GM11168 (cell line): Measurements from ENCODE around the gene NCCRP1.

Experiments used
- in situ Hi-C: fragments of 300-500 bp; cut with MboI; formaldehyde crosslinking; loops from one replicate; pipeline ENCODE4 v1.12.0; 2022; ENCODE audit warnings: low sequenced_read_pairs; ENCODE audit not compliant: unreplicated experiment

NCCRP1 gene

GRCh38 chr19:39196860-39197562 is at the start of gene NCCRP1:
Gene NCCRP1 (plus strand): TSS chr19:39196964. CDS start chr19:39196983, 19 bp downstream.
- in situ Hi-C loops = no loop called here

- in situ Hi-C loops = no loop called here
These were observed 49.3 kb upstream of the NCCRP1 start for GRCh38 chr19:39147480-39147879.

- in situ Hi-C loops = no loop called here
These were observed 47.7 kb upstream of the NCCRP1 start for GRCh38 chr19:39148939-39149529.

- in situ Hi-C loops = no loop called here
These were observed 46.5 kb upstream of the NCCRP1 start for GRCh38 chr19:39150235-39150634.

- in situ Hi-C loops = no loop called here
These were observed 45.8 kb upstream of the NCCRP1 start for GRCh38 chr19:39150807-39151600.

GRCh38 chr19:39152066-39152465 is 44.7 kb upstream of the NCCRP1 start:
- in situ Hi-C loops = no loop called here

GRCh38 chr19:39154100-39154628 is 42.6 kb upstream of the NCCRP1 start:
- in situ Hi-C loops = no loop called here

GRCh38 chr19:39154629-39155100 is 42.1 kb upstream of the NCCRP1 start:
- in situ Hi-C loops = no loop called here

GRCh38 chr19:39155114-39155700 is 41.6 kb upstream of the NCCRP1 start:
- in situ Hi-C loops = no loop called here

GRCh38 chr19:39155741-39156140 is 41.0 kb upstream of the NCCRP1 start:
- in situ Hi-C loops = no loop called here

GRCh38 chr19:39156326-39157230 is 40.2 kb upstream of the NCCRP1 start:
- in situ Hi-C loops = no loop called here

GRCh38 chr19:39157275-39157996 is 39.3 kb upstream of the NCCRP1 start:
- in situ Hi-C loops = no loop called here

GRCh38 chr19:39157997-39158389 is 38.8 kb upstream of the NCCRP1 start:
- in situ Hi-C loops = no loop called here

GRCh38 chr19:39158646-39159260 is 38.0 kb upstream of the NCCRP1 start:
- in situ Hi-C loops = no loop called here

- in situ Hi-C loops = no loop called here
These were observed 36.3 kb upstream of the NCCRP1 start for GRCh38 chr19:39160523-39160861.

- in situ Hi-C loops = no loop called here
These were observed 35.7 kb upstream of the NCCRP1 start for GRCh38 chr19:39160889-39161672.

GRCh38 chr19:39162441-39163043 is 34.2 kb upstream of the NCCRP1 start:
- in situ Hi-C loops = no loop called here
